Body of pancreas (tissue), 4 donors: Measurements from ENCODE around the gene CYP3A5. TPM values are rescaled to one million over a fixed set of nuclear protein-coding genes. Genes with fewer than 3 reads are reported as not detected.

Source experiments
- ATAC-seq: fragments of 150-250 bp; one replicate; pipeline ENCODE4 v1.9.1; 2016
- DNase-seq, 4 donors: peaks; one replicate each; pipeline ENCODE4 v3.0.0-alpha.2; 2019
- H3K27ac ChIP-seq, 4 donors: fragments of 200-600 bp; sonication (generic); 1 replicate in 3 of 4; 2 replicates in 1 of 4; pipeline versions ENCODE4 v1.5.1 to v1.6.1; 2016 to 2019; ENCODE audit warnings: mild to moderate bottlenecking in 1 of 4, mixed read lengths in 1 of 4, moderate library complexity in 1 of 4
- H3K27me3 ChIP-seq, 2 donors: fragments of 200-600 bp; sonication (generic); one replicate each; pipeline ENCODE4 v1.6.0; 2016; ENCODE audit warnings: mild to moderate bottlenecking in 1 of 2
- H3K36me3 ChIP-seq, 2 donors: fragments of 200-600 bp; sonication (generic); replicated peaks in 1 of 2; 2 replicates each; pipeline ENCODE4 v1.5.1; 2016; ENCODE audit warnings: low read depth in 2 of 2; ENCODE audit not compliant: insufficient read depth in 1 of 2
- H3K4me1 ChIP-seq: fragments of 200-600 bp; sonication (generic); one replicate; pipeline ENCODE4 v1.6.0; 2016
- H3K4me3 ChIP-seq, 2 donors: fragments of 200-600 bp; sonication (generic); 1 replicate in 1 of 2; 2 replicates in 1 of 2; pipeline ENCODE4 v1.5.1; 2016 to 2019
- H3K9me3 ChIP-seq, 3 donors: fragments of 200-600 bp; sonication (generic); 1 replicate in 2 of 3; 2 replicates in 1 of 3; pipeline ENCODE4 v1.5.1; 2016
- POLR2A ChIP-seq, 3 donors: fragments of 450-650 bp; IDR thresholded peaks; one replicate each; pipeline ENCODE4 v1.6.1; 2016; ENCODE audit warnings: antibody characterized with exemption in 3 of 3, mild to moderate bottlenecking in 2 of 3
- WGBS, 2 donors: methylation state at CpG; one replicate each; pipeline ENCODE4 v1.1.5; 2017; 5-methylcytosine and 5-hydroxymethylcytosine counted together
- intact Hi-C: fragments of 100-400 bp; cut with DNase I; formaldehyde crosslinking; loops from one replicate; pipeline ENCODE4 v1.15.1; 2023
- small RNA-seq: library from RNA; depleted of rRNA; stranded (forward); fragments of <200 nt; gene quantifications from one replicate; pipeline ENCODE3, GENCODE V24; 2016
- total RNA-seq, 2 donors: library from RNA; depleted of rRNA; stranded (reverse); fragments of >200 nt; gene quantifications; one replicate each; pipeline ENCODE4 v1.1.0, GENCODE V29; 2016
- TF ChIP-seq, protein P1 (sequence below), 7 experiments: fragments of 450-650 bp in 4 of 7; fragments of 200-600 bp in 3 of 7; sonication (generic) in 3 of 7; IDR thresholded peaks; one replicate each; pipeline ENCODE4 v1.5.1; 2016 to 2019; ENCODE audit warnings: antibody characterized with exemption in 7 of 7

Gene CYP3A5
- total RNA-seq, 2 donors from 2014 or later: 170 to 358 TPM

DNA sequence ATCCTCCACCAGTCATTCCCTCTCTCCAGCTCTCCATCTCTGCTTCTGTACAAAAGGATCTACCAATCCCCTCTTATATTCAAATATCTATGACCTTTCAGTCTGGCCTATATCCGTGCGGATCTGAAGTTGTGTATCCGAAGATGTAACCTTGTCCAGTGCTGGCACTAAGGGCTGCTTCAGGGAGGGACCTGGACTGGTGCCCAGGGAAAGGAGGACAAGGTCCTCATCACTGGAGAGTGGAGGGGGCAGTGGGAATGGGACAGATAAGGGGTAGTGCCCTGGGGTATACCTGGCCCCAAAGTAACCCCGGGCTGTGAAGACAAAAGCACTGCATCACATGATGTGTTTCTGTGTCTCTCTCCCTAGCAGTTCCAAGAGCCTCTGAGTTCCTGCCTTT lies 80.0 kb downstream of the CYP3A5 start:
- H3K4me3 ChIP-seq: no peak overlapping the region
- ATAC-seq: no peak

More for the DNA sequence above, 80.0 kb downstream of the CYP3A5 start:
- H3K27ac ChIP-seq: no peak overlapping the region
- H3K27me3 ChIP-seq: no peaks in the 10 kb centered on the region
- intact Hi-C loops: no loop called here
- no peak for DNase-seq
- no peaks in the 10 kb centered on the region for H3K9me3 ChIP-seq
- TF ChIP-seq, protein P1, sequence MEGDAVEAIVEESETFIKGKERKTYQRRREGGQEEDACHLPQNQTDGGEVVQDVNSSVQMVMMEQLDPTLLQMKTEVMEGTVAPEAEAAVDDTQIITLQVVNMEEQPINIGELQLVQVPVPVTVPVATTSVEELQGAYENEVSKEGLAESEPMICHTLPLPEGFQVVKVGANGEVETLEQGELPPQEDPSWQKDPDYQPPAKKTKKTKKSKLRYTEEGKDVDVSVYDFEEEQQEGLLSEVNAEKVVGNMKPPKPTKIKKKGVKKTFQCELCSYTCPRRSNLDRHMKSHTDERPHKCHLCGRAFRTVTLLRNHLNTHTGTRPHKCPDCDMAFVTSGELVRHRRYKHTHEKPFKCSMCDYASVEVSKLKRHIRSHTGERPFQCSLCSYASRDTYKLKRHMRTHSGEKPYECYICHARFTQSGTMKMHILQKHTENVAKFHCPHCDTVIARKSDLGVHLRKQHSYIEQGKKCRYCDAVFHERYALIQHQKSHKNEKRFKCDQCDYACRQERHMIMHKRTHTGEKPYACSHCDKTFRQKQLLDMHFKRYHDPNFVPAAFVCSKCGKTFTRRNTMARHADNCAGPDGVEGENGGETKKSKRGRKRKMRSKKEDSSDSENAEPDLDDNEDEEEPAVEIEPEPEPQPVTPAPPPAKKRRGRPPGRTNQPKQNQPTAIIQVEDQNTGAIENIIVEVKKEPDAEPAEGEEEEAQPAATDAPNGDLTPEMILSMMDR (IDR thresholded peaks at IDR 0.05): no peak
- no peak for TF ChIP-seq POLR2A (IDR thresholded peaks at IDR 0.05)
- WGBS, 2 donors: 67 to 81% methylated on average over 4 of the region's 4 CpGs
- no peaks in the 10 kb centered on the region for H3K4me1 ChIP-seq
- no peaks in the 10 kb centered on the region for H3K36me3 ChIP-seq

Small RNAs within 50 kb of the gene (small RNA-seq; reads per million reads assigned to genes)
- gene CYP3A51P: not detected
- not detected for gene CYP3A7-CYP3A51P

Other genes with a start within 250 kb of the CYP3A5 start
- gene PTCD1, start 241.2 kb downstream of the CYP3A5 start, total RNA-seq: 1 to 10 TPM; 1.6 to 3.4 TPM
- 10 to 100 TPM; 24.4 to 31.1 TPM for gene CPSF4, start 241.1 kb downstream of the CYP3A5 start, total RNA-seq
- gene ATP5MF, start 213.8 kb downstream of the CYP3A5 start, total RNA-seq: 100 to 1,000 TPM in 1 of 2 donors, 10 to 100 TPM in 1; 98.6 to 259 TPM
- 10 to 100 TPM in 1 of 2 donors, 1 to 10 TPM in 1; 5.4 to 22.7 TPM for gene ZNF789, start 207.1 kb downstream of the CYP3A5 start, total RNA-seq
- 10 to 100 TPM; 18.7 to 21.4 TPM for gene ZNF394, start 179.7 kb downstream of the CYP3A5 start, total RNA-seq
- gene ZKSCAN5, start 175.3 kb downstream of the CYP3A5 start, total RNA-seq: 1 to 10 TPM; 3.3 to 4.7 TPM
- 1 to 10 TPM; 3.9 to 7.3 TPM for gene FAM200A, start 127.9 kb downstream of the CYP3A5 start, total RNA-seq
- gene ZNF655, start 121.4 kb downstream of the CYP3A5 start, total RNA-seq: 10 to 100 TPM; 73.5 to 86.4 TPM
- under 1 TPM in 1 of 2 donors, not detected in 1; 0.52 TPM for gene TMEM225B, start 81.7 kb downstream of the CYP3A5 start, total RNA-seq
- gene ZSCAN25, start 63.0 kb downstream of the CYP3A5 start, total RNA-seq: 10 to 100 TPM; 12.7 to 25.7 TPM
- 1 to 10 TPM in 1 of 2 donors, not detected in 1; 1.3 TPM for gene CYP3A7, start 55.2 kb upstream of the CYP3A5 start, total RNA-seq
- 100 to 1,000 TPM in 1 of 2 donors, under 1 TPM in 1; 0.99 to 267 TPM for gene CYP3A4, start 104.2 kb upstream of the CYP3A5 start, total RNA-seq
- gene CYP3A43, start 148.0 kb upstream of the CYP3A5 start, total RNA-seq: 1 to 10 TPM; 2.0 to 9.9 TPM
- gene OR2AE1, start 197.0 kb upstream of the CYP3A5 start, total RNA-seq: 1 to 10 TPM in 1 of 2 donors, not detected in 1; 2.0 TPM
- 10 to 100 TPM; 31.9 to 41.9 TPM for gene TRIM4, start 239.5 kb upstream of the CYP3A5 start, total RNA-seq
- not detected for gene GJC3, start 249.6 kb upstream of the CYP3A5 start, total RNA-seq